Activated gamma-delta T cell treated with Interleukin-2 at 50 U/mL for 16 hours (primary cell): ENCODE measurements around the gene SLC2A13.
"Not testable (repeated sequence)": the region's sequence is repeated elsewhere in the genome, so short reads cannot be mapped to it uniquely, and the experiment has no call there.

Experiments used
- DNase-seq: peaks from one replicate; pipeline ENCODE4 v3.0.0-alpha.2; 2020

Gene SLC2A13

GRCh38 chr12:39795481-39795880, 310.4 kb downstream of the SLC2A13 start:
- DNase-seq = no peak

GRCh38 chr12:39792938-39793337, 312.9 kb downstream of the SLC2A13 start:
- no peak for DNase-seq

DNA sequence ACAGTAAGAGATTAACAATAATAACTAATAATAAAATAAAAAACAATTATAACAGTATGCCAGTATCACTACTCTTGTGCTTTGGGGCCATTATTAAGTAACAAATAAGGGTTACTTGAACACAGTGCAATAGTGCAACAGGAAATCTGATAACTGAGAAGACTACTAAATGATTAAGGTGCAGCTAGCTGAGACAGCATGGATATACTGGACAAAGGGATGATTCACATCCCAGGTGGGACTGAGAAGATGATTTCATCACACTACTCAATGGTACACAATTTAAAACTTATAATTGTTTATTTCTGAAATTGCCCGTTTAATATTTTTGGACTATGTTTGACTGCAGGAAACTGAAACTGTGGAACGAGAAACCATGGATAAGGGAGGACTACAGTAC, 317.6 kb downstream of the SLC2A13 start:
- DNase-seq = no peak

GRCh38 chr12:39785814-39786213, 320.1 kb downstream of the SLC2A13 start:
- DNase-seq = not testable (repeated sequence)

DNA sequence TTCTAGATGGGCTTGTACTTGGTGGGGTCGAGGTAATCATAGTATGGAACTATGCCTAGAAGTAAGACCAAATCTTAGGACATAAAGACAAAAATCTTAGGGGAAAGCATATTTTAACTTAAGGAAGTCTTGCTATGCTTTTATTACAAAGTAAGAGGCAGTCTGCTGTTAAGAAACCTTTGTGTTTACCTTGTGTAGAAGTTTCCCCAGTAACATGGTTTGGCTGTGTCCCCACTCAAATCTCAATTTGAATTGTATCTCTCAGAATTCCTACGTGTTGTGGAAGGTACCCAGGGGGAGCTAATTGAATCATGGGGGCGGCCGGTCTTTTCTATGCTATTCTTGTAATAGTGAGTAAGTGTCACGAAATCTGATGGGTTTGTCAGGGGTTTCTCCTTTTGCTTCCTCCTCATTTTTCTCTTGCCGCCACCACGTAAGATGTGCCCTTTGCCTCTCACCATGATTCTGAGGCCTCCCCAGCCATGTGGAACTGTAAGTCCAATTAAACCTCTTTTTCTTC, 323.8 kb downstream of the SLC2A13 start:
- DNase-seq = no peak

- DNase-seq = no peak
Measured at GRCh38 chr12:39780913-39781446, 324.9 kb downstream of the SLC2A13 start.

DNA sequence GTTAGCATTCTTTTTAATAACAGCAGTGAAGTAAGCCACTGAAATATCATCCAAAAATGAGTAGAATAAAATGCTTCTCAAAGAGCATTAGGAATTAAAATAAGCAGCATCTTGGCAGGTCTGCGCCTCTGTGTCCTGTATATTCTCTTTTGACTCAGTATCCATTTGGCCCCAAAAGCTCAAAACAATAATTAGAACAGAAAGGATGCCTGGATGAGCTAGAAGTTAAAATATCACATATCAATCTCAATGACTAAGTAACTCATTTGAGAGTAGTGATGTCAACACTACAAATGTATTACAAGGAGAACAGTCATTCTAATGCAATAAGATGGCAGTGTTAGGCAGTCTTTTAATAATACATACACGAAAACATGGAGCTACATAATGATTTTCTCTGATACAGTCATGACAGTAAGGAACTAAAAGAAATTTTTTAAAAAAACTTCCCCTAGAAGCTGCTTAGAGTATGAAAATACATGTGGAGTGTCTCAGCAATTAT, 325.4 kb downstream of the SLC2A13 start:
- no peak for DNase-seq

DNA sequence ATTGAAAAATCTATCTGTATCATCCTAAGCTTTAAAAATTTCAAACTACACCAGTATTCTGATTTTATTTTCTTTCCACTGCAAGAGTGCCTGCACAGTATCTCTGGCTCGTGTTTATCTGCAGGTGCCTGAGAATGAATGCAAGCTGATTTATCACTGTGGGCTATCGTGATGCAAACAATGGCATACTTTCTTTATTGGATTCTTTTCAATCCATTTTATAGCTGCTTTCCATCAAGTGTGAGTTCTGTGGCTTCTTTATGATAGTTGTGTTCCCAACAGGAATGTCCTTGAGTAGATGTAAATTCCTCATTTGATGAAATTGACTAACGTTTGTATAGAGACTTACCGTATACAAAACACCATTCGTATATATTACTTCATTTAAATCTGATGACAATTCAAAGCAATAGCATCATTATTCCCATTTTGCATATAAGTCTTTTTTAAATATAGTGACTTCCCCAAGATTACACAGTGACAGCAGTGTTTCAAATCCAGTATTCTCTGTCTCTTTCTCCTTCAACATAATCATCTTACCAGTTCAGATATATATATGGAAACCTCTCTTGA, 326.0 kb downstream of the SLC2A13 start:
- no peak for DNase-seq

DNA sequence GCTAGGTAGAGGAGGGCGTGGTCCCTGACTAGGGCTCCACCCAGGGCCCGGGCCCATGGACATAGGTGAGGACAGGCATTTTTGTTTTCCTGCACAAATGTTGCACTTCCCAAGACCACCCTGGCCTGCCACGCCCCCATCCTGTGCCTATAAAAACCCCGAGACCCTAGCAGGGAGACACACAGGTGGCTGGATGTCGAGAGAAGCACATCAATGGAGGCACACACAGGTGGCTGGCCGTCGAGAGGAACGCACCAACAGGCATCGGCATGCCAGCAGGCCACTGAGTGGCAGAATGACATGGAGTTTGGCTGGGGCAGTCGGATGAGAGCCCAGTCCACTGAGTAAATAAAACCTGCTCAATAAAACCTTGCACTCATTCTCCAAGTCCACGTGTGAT, 328.4 kb downstream of the SLC2A13 start:
- DNase-seq = no peak

DNA sequence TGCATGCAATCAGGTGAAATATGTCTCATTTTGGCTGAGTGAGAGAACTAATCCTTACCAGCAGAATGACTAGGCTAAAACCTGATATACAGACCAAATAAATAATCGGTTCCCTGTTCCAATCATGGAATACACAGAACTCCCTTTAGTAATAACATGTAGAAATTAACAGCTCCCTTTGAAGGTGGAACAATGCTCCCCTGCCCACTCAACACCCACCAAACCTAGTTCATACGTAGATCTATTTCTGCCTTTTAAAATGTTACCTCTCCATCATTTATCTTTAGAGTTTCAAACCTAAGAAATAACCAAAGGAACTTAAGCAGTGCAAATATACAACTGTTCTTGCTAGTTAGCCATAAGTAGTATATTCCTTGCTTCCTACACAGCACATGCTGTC, 332.6 kb downstream of the SLC2A13 start:
- no peak for DNase-seq

DNA sequence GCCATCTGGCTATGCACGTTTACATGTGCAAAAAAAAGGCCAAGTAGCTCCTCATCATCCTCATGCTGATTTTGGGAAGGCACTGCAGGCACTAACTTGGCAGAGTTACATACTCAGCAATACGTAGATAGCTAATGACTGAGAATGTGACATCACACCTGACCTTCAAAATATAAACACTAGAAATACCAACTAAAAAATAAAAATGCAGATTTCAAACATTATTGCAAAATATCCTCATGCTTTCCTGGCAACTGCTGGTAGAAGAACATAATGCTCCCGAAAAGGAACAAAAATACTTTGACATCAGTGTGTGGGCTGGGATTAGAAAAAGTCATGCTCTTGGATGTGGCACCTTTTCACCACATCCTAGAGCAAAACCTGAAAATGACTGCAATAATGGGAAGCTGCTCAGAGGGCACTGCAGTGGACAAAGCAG, 333.0 kb downstream of the SLC2A13 start:
- no peak for DNase-seq

GRCh38 chr12:39771456-39771855, 334.4 kb downstream of the SLC2A13 start:
- no peak for DNase-seq

DNA sequence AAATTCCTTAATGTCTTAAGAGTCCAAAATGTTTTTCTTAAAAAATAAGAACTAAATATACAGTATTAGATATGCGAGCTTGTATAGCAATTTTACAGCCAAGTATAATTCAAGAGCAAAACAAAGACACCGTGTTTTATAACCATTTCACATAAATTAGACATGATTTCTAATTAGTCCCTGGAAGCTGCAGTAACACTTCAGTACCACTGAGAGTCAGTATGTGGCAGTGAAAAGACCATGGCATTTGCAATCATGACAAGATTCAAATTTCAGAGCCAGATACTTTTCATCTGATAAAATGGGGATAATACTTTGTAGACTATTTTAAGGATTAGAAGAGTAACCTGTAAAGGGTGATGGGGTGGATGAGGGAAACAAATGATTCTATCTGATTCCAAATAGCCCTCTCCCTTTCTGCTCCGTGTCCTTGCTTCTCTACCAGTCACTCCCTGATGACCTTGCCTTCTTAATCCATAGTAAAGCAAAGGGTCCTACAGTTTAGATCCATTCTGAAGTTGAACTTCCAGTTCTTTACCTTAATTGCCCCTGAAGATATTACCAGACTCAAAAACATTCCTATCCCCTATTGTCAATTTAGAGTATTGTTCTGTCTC, 340.8 kb downstream of the SLC2A13 start:
- no peak for DNase-seq

DNA sequence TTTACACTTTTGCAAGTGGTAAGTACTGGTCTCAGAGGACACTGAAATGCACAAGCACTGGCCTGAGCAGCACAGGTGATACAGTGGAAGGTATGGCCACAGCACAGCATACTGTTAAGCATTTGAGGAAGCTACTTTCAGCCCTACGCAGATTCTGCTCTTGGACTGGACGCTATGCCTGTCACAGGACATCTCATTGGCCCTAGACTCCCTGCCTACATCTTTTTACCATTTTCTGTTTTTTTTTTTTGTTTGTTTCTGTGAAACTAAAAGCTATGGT, 342.1 kb downstream of the SLC2A13 start:
- DNase-seq = no peak

DNA sequence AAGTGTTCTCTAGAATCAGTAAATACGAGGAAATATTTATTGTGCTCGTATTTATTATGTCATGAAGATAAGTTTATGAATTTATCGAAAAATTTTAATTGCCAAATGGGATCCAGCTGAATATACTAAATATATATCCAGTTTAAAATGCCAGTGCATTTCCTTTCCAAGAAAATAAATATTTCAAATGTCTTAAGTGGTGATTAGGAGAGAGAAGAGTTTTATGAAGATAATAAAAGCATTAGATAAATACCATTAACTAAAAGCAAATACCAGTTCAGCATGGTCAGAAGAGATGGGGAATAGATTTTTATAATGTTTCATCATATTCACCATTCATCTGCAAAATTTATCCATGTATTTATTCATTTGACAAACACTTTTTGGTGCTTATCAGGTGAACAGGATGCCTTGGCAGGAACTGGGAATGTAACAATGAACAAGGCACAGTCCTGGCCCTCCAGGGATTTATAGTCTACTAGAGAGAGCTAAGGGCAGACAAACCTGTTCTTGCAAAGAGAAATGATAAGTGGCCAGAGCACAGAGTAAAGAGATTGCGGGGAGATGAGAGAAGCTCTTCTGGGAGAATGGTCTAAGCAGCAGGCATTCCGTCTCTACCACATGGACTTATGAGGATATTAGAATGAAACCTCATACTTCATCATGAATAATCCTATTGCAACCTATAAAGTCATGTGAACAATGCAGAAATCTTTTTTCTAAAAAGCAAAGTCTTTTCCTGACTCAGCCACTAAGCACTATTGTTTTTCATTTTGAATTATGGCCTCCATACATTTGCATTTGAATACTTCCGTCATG, 342.6 kb downstream of the SLC2A13 start:
- DNase-seq = no peak

DNA sequence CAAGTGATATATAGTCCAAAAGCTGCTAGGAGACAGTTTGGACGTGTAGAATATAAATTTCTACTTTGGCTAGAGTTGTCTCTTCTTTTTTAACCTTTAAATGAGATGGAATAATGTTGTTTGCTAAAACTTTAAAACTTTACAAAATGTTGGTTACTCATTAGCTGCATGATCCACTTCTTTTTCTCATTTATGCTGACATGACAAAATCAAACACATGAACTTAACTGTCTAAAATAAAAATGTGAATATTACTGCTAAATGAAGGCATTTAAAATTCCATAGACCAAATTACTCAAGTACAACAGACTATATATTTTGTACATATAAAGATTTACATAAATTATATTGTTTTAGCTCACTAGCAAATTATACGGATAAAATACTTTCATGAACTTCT, 350.4 kb downstream of the SLC2A13 start:
- no peak for DNase-seq

DNA sequence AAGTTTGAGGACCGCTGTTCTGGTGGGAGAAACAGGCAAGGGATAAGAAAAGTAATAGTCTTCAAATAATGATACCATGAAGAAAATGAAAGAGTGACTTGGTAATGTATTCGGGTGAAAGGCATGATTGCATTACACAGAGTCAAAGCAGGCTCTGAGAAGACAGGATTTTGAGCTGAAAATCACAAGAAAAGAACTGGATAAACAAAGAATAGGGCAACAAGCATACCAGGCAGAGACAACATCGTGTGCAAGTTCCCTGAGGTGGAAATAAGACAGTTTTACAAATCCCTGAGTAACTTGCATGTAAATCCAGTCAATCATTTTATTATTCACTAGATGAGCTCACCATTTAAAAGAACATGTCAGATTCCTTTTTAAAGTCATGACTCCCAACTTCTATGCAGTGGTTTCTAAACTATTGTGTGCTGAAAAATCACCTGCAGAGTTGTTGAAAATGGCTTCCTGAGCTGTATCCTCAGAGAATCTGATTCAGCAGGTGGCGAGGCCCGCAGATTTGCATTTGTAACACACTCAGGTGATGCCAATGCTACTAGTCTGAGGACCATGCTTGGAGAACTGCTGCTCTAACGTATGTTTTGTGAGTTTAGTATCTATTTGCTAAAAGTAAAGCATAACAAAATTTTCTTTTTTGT, 353.3 kb downstream of the SLC2A13 start:
- no peak for DNase-seq

GRCh38 chr12:39746151-39746550, 359.7 kb downstream of the SLC2A13 start:
- not testable (repeated sequence) for DNase-seq

GRCh38 chr12:39743655-39744054, 362.2 kb downstream of the SLC2A13 start:
- DNase-seq = no peak

DNA sequence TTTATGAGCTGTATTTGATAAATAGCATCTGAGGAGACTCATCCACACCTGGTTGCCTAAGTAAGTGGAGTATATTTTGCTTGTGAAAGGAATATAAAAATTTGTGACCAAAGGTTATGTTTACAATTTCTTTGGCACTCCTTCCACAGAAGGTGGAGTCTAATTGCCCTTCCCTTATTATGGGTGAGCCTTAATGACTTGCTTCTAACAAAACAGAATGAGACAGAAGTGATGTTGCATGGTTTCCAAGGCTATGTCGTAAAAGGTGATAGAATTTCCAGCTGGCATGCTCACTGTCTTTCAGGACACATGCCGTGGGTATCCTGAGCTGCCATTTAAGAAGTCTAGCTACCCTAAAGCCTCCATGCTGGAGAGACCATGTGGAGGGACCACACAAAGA, 369.5 kb downstream of the SLC2A13 start:
- DNase-seq = no peak

- no peak for DNase-seq
Measured at GRCh38 chr12:39723831-39724230, 382.1 kb downstream of the SLC2A13 start.

DNA sequence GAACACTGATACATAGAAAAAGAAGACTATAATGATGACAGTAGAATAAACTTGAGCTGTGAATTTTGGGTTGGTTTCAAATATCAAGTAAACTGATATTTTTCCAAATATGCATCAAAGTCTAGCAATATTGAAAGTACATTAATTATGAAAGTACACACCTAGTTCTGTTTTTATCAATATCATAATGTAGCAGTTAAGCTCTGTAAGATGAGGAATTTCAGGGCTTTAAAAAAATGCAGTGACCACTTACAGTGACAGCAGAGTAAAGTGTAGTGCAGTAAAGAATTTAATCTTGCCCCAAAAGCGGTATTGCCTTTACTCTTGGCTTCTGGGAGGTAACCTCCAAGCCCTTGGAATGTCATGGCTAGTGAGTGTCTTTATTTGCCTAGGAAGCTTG, 383.4 kb downstream of the SLC2A13 start:
- no peak for DNase-seq

GRCh38 chr12:39713552-39713951, 392.3 kb downstream of the SLC2A13 start:
- no peak for DNase-seq
